IPS-20b (cell line): ENCODE measurements around the gene RNF220.
A peak's percentile ranks its signal among the peaks of the same experiment; 100 is the strongest.

Experiments used
- H3K27ac ChIP-seq: one replicate; pipeline ENCODE4 v1.5.1; 2013; ENCODE audit warnings: low read length
- H3K27me3 ChIP-seq: 2 replicates; pipeline ENCODE4 v1.6.1; 2013; ENCODE audit warnings: mild to moderate bottlenecking, low read length, inconsistent platforms; ENCODE audit not compliant: insufficient read depth
- H3K36me3 ChIP-seq: 2 replicates; pipeline ENCODE4 v1.6.1; 2013; ENCODE audit warnings: low read depth, mild to moderate bottlenecking, inconsistent platforms, low read length, moderate library complexity; ENCODE audit not compliant: insufficient read depth
- H3K4me1 ChIP-seq: 2 replicates; pipeline ENCODE4 v1.6.1; 2013; ENCODE audit warnings: mild to moderate bottlenecking, control low read depth, inconsistent platforms, low read length, moderate library complexity; ENCODE audit not compliant: insufficient read depth
- H3K4me3 ChIP-seq: 2 replicates; pipeline ENCODE4 v1.5.1; 2013; ENCODE audit warnings: mild to moderate bottlenecking, low read length, inconsistent platforms
- H3K9ac ChIP-seq: 2 replicates; pipeline ENCODE4 v1.6.1; 2013; ENCODE audit warnings: low read depth, mild to moderate bottlenecking, inconsistent platforms, low read length, moderate library complexity
- H3K9me3 ChIP-seq: 2 replicates; pipeline ENCODE4 v1.6.1; 2013; ENCODE audit warnings: mild to moderate bottlenecking, low read depth, low read length, inconsistent platforms; ENCODE audit not compliant: insufficient read depth

The RNF220 gene

GRCh38 chr1:44405031-44405797, at the start of gene RNF220:
Gene RNF220, plus strand, starts transcription at chr1:44405255.
- H3K36me3 ChIP-seq, result no peaks in the 10 kb centered on the region
- no peaks in the 10 kb centered on the region for H3K9me3 ChIP-seq
- no peak within 1 kb of the TSS for H3K27ac ChIP-seq
- peak within 1 kb of the TSS; percentile 74 for H3K4me3 ChIP-seq
- peaks cover 11% of the 10 kb centered on the region; the same call in 1 of the 2 replicates for H3K4me1 ChIP-seq
- peaks cover 74% of the 10 kb centered on the region for H3K27me3 ChIP-seq
- peak within 1 kb of the TSS; percentile 77; the same call in 1 of the 2 replicates for H3K9ac ChIP-seq

- Histone ChIP-seq H3K4me1 (peaks cover 22% of the 10 kb centered on the region), H3K27me3 (no peaks in the 10 kb centered on the region), H3K9me3 (no peaks in the 10 kb centered on the region), H3K4me3 (peak overlapping the region; percentile 61), H3K9ac (peak overlapping the region; percentile 49; the same call in 1 of the 2 replicates), H3K36me3 (peaks cover 3% of the 10 kb centered on the region; the same call in 1 of the 2 replicates), H3K27ac (no peak overlapping the region)
These were observed 49.3 kb upstream of the RNF220 start for GRCh38 chr1:44355582-44356305.

DNA sequence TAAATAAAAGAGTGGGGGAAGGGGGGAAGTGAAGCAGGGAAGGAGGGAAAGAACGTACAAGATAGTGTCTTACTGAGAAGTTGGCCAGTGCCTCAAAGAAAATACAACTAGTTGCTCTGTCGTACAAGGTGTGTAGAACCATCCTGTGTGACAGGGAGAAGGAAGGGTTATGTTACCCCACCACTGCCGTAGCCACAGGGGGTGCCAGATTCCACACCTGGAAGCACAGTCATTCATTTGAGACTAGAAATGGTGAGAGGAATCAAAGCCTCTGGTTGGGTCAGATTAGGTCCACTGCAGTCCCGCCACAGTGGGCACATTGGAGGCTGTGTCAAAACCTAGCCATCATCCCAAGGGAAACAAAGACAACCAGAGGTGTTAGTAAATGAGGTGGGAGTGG, 47.3 kb upstream of the RNF220 start:
- Histone ChIP-seq H3K4me3 (no peak overlapping the region), H3K36me3 (no peaks in the 10 kb centered on the region), H3K27me3 (no peaks in the 10 kb centered on the region), H3K9me3 (no peaks in the 10 kb centered on the region), H3K4me1 (peaks cover 22% of the 10 kb centered on the region), H3K9ac (no peak overlapping the region), H3K27ac (no peak overlapping the region)

DNA sequence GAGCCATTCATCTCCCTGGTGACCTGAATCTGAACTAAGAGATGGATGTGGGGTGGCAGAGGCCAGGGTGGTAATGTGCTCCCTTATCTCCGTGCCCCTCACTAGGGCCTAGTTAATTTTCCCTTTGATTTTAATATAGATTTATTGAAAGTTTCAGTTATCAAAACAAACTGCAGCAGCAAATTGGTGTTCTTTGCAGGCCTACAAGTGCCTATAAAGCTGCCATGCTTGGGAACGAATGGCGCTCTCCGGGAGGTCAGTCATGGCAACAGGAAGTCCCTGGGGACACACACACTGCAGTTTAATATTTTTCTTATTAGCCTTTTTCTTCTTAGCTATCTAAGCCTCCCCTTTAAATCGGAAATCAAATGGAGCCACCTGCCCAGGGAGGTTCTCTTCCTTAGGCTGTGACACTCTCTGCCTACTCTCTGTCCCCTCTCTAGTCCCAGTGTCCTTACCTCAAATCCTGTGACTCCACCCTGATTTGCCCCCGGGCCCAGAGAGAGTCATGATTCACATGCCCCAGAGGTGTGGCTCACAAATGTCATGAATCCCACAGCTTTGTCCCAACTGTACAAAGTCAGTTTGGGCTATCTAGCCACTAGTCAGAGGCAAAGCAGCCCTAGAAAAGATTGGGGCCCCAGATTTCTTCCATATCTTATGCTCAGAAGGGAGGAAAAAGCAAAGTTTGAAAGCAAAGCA, 45.7 kb upstream of the RNF220 start:
- no peak overlapping the region for H3K9ac ChIP-seq
- peaks cover 18% of the 10 kb centered on the region; the same call in 1 of the 2 replicates for H3K4me1 ChIP-seq
- H3K27me3 ChIP-seq, result no peaks in the 10 kb centered on the region
- H3K4me3 ChIP-seq, result no peak overlapping the region
- H3K36me3 ChIP-seq, result no peaks in the 10 kb centered on the region
- H3K27ac ChIP-seq, result no peak overlapping the region
- no peaks in the 10 kb centered on the region for H3K9me3 ChIP-seq

DNA sequence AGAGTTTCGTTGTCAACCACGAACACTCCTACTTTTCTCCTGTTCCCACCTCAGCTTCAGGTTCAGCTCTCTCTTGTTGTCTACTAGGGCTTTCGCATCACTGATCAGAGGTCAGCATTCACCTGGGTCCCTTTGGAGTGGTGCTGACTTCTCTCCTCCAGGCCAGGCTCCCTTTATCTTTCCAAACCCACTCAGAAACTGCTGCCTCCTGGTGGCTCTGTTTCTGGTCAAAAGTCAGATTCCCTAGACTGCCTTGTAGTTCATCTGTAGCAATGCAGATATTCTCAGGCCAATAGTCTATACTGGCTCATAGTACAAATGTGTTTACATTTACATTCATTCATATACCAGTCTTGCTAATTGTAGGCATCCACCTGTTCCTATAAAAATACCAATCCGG, 43.6 kb upstream of the RNF220 start:
- Histone ChIP-seq H3K36me3 (no peaks in the 10 kb centered on the region), H3K4me3 (no peak overlapping the region), H3K9me3 (no peaks in the 10 kb centered on the region), H3K27ac (no peak overlapping the region), H3K4me1 (peaks cover 13% of the 10 kb centered on the region; the same call in 1 of the 2 replicates), H3K9ac (no peak overlapping the region), H3K27me3 (peaks cover 10% of the 10 kb centered on the region; the same call in 1 of the 2 replicates)

- Histone ChIP-seq H3K4me3 (no peak overlapping the region), H3K27ac (no peak overlapping the region), H3K9ac (no peak overlapping the region), H3K9me3 (no peaks in the 10 kb centered on the region), H3K4me1 (peaks cover 8% of the 10 kb centered on the region; the same call in 1 of the 2 replicates), H3K36me3 (no peaks in the 10 kb centered on the region), H3K27me3 (peaks cover 17% of the 10 kb centered on the region; the same call in 1 of the 2 replicates)
These were observed 38.6 kb upstream of the RNF220 start for GRCh38 chr1:44366371-44366975.

DNA sequence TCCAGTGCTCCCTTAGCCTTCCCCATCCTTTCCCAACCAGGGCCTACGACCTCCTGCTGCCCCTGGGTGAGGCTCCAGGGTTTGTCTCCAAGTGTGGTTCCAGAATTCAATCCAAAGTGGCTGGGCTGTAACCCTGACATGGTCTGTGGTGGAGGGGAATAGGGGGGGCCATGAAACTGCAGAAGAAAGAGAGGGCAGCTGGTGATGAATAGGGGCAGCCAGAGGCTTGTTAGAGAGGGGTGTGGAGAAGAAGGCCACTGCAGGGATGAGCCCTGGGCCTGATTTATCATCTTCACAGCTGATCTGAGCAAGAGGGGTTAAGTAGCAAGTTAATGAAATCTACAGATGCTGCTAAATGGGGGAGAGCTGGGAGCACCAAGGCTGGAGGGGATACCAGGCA, 37.1 kb upstream of the RNF220 start:
- no peaks in the 10 kb centered on the region for H3K9me3 ChIP-seq
- no peak overlapping the region for H3K9ac ChIP-seq
- H3K36me3 ChIP-seq, result no peaks in the 10 kb centered on the region
- H3K27ac ChIP-seq, result no peak overlapping the region
- peaks cover 17% of the 10 kb centered on the region; the same call in 1 of the 2 replicates for H3K27me3 ChIP-seq
- peaks cover 8% of the 10 kb centered on the region; the same call in 1 of the 2 replicates for H3K4me1 ChIP-seq
- no peak overlapping the region for H3K4me3 ChIP-seq

DNA sequence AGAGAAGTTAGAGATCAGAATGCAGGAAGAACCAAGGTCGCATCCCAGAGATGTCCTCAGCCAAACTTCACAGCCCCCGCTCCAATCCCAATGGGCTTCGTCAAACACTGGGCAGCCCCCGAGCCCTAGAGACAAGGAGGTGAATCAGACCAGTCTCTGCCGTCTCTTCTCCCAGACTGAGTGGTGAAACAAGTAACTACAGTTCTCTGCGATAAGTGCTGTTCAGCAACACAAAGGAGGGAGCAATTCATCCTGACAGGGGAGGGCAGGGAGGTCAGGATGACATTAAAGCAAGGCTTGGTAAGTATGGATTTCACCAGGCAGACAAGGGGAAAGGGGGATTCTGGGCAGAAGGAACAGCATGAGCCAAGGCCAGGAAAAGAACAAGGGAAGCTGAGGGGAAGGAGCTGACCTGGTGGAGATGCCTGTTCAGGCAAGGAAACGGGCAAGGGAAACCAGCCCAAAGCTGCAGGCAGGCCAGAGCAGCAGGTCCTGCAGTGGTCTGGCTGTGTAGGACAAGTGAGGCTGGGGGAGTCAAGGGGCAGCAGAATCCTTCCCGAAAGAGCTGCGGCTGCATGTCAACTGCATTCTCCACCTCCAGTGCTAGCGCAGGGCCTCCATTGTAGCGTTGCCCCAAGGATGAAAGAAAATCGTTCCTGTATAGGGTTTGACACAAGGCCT, 36.4 kb upstream of the RNF220 start:
- H3K9ac ChIP-seq, result no peak overlapping the region
- H3K4me3 ChIP-seq, result no peak overlapping the region
- H3K27ac ChIP-seq, result no peak overlapping the region
- no peaks in the 10 kb centered on the region for H3K9me3 ChIP-seq
- peaks cover 7% of the 10 kb centered on the region; the same call in 1 of the 2 replicates for H3K4me1 ChIP-seq
- no peaks in the 10 kb centered on the region for H3K36me3 ChIP-seq
- peaks cover 17% of the 10 kb centered on the region; the same call in 1 of the 2 replicates for H3K27me3 ChIP-seq

DNA sequence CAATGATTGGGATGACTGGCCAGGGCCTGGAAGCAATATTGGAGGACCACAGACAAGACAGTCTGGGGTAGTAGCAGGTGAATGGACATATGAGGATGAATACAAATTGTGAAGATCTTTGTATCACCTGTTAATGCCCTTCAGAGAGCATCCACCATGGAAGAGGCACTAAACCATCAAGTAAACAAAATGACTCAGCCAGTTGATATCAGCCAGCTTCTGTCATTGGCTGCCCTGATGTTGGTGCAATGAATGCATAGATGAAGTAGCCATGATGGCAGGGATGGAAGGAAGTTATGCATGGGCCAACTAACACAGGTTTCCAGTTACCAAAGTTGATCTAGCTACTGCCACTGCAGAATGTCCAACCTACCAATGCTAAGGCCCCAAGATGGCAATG, 33.8 kb upstream of the RNF220 start:
- Histone ChIP-seq H3K4me1 (no peaks in the 10 kb centered on the region), H3K27me3 (peaks cover 10% of the 10 kb centered on the region; the same call in 1 of the 2 replicates), H3K9ac (no peak overlapping the region), H3K36me3 (no peaks in the 10 kb centered on the region), H3K27ac (no peak overlapping the region), H3K4me3 (no peak overlapping the region), H3K9me3 (no peaks in the 10 kb centered on the region)

GRCh38 chr1:44375547-44375946, 29.5 kb upstream of the RNF220 start:
- no peaks in the 10 kb centered on the region for H3K36me3 ChIP-seq
- H3K9ac ChIP-seq, result no peak overlapping the region
- no peaks in the 10 kb centered on the region; the same call in 1 of the 2 replicates for H3K4me1 ChIP-seq
- no peaks in the 10 kb centered on the region for H3K9me3 ChIP-seq
- peaks cover 7% of the 10 kb centered on the region for H3K27me3 ChIP-seq
- H3K4me3 ChIP-seq, result no peak overlapping the region
- no peak overlapping the region for H3K27ac ChIP-seq
